HepG2 (cell line): Measurements from ENCODE around the gene HES2. TPM values are rescaled to one million over a fixed set of nuclear protein-coding genes. Genes with fewer than 3 reads are reported as not detected.
A peak's percentile ranks its signal among the peaks of the same experiment; 100 is the strongest.

Experiments
- ATAC-seq: fragments of 200-7000 bp; cut with Tn5 transposase; 3 replicates; pipeline ENCODE4 v1.9.1; 2020; ENCODE audit warnings: mild to moderate bottlenecking, moderate library complexity
- BruUV-seq: library from RNA; stranded (reverse); fragments of 400-500 nt; replicated peaks from 2 replicates; lab custom pipeline; 2021; lab: Mats Ljungman, UMichigan
- CTCF ChIA-PET: fragments of 300-600 bp; formaldehyde crosslinking; extraction: SDS; loops from one replicate; lab custom pipeline; 2021; ENCODE audit warnings: low total read pairs, inconsistent platforms, low intra/inter-chr PET ratio; lab: Yijun Ruan, JAX
- POLR2A ChIA-PET: fragments of 350-600 bp; sonication (Branson Sonifier 250); formaldehyde crosslinking; loops from one replicate; lab custom pipeline; 2020; ENCODE audit warnings: antibody characterized with exemption, inconsistent platforms; lab: Yijun Ruan, JAX
- DNase-seq: peaks from one replicate; pipeline ENCODE4 v3.0.0-alpha.2; 2015; ENCODE audit warnings: low spot score
- FAIRE-seq: peaks from 3 replicates; lab custom pipeline; 2011; peaks lifted over from hg19 to GRCh38; lab: Jason Lieb, UNC
- H2AFZ ChIP-seq: one replicate; pipeline ENCODE4 v1.6.1; 2011; ENCODE audit warnings: low read length, inconsistent platforms
- H3K27ac ChIP-seq: fragments of 300-600 bp; 3 replicates; pipeline ENCODE4 v1.8.0; 2011; ENCODE audit warnings: mixed run types, mild to moderate bottlenecking, mixed read lengths, low read length, inconsistent platforms; ENCODE audit not compliant: insufficient read depth; ENCODE audit errors: extremely low read length
- H3K27me3 ChIP-seq, 2 experiments: fragments of 200-600 bp in 1 of 2; 2 replicates in 1 of 2; 3 replicates in 1 of 2; pipeline versions ENCODE4 v1.6.0 to v1.8.0; 2011; ENCODE audit warnings: low read length in 2 of 2, mild to moderate bottlenecking in 2 of 2, moderate library complexity in 2 of 2, inconsistent platforms in 1 of 2; ENCODE audit not compliant: insufficient read depth in 2 of 2, control insufficient read depth in 1 of 2
- H3K36me3 ChIP-seq, 2 experiments: fragments of 200-600 bp in 1 of 2; replicated peaks in 1 of 2; 2 replicates in 1 of 2; 3 replicates in 1 of 2; pipeline versions ENCODE4 v1.5.1 to v1.8.0; 2011; ENCODE audit warnings: low read length in 2 of 2, inconsistent platforms in 1 of 2; ENCODE audit not compliant: insufficient read depth in 2 of 2, control insufficient read depth in 1 of 2
- H3K4me1 ChIP-seq: 2 replicates; pipeline ENCODE4 v1.5.1; 2012; ENCODE audit warnings: low read length, inconsistent platforms; ENCODE audit not compliant: insufficient read depth
- H3K4me2 ChIP-seq: 2 replicates; pipeline ENCODE4 v1.6.0; 2011; ENCODE audit warnings: low read depth, low read length, inconsistent platforms
- H3K4me3 ChIP-seq, 3 experiments: fragments of 200-600 bp in 1 of 3; sonication (generic), shearing (Covaris generic) in 1 of 3; replicated peaks in 1 of 3; 2 replicates each; pipeline ENCODE4 v1.5.1; 2011 to 2016; ENCODE audit warnings: low read length in 3 of 3, inconsistent platforms in 2 of 3, low read depth in 2 of 3, mild to moderate bottlenecking in 2 of 3, control low read depth in 1 of 3, mixed read lengths in 1 of 3; ENCODE audit not compliant: insufficient read depth in 1 of 3
- H3K79me2 ChIP-seq: one replicate; pipeline ENCODE4 v1.6.1; 2011; ENCODE audit warnings: low read length, inconsistent platforms; ENCODE audit not compliant: insufficient read depth
- H3K9ac ChIP-seq: 2 replicates; pipeline ENCODE4 v1.6.0; 2011; ENCODE audit warnings: mild to moderate bottlenecking, low read depth, low read length, inconsistent platforms; ENCODE audit not compliant: insufficient read depth
- H3K9me3 ChIP-seq: 2 replicates; pipeline ENCODE4 v1.5.1; 2012; ENCODE audit warnings: mild to moderate bottlenecking, low read length
- H4K20me1 ChIP-seq: 2 replicates; pipeline ENCODE4 v1.6.0; 2011; ENCODE audit warnings: inconsistent platforms, mild to moderate bottlenecking, low read length, moderate library complexity; ENCODE audit not compliant: insufficient read depth
- ARID2 ChIP-seq: sonication (generic); formaldehyde crosslinking; IDR thresholded peaks from 2 replicates; pipeline ENCODE4 v1.8.1; 2022; ENCODE audit warnings: mild to moderate bottlenecking, missing genetic modification reagents, borderline replicate concordance
- ETV5 ChIP-seq: IDR thresholded peaks from 2 replicates; pipeline ENCODE4 v1.6.1; 2018; ENCODE audit warnings: missing biosample characterization, missing genetic modification reagents, inconsistent platforms, borderline replicate concordance
- FOSL2 ChIP-seq: sonication (generic); formaldehyde crosslinking; IDR thresholded peaks from 2 replicates; pipeline ENCODE4 v1.4.0; 2020; ENCODE audit warnings: missing genetic modification reagents
- IRX3 ChIP-seq: sonication (generic); formaldehyde crosslinking; IDR thresholded peaks from 2 replicates; pipeline ENCODE4 v1.8.1; 2023; ENCODE audit warnings: mild to moderate bottlenecking, low read depth, missing genetic modification reagents, borderline replicate concordance
- KDM4B ChIP-seq: sonication (generic); formaldehyde crosslinking; IDR thresholded peaks from 2 replicates; pipeline ENCODE4 v1.4.0; 2020; ENCODE audit warnings: missing genetic modification reagents
- MXI1 ChIP-seq: IDR thresholded peaks from 3 replicates; pipeline ENCODE4 v1.6.1; 2012; ENCODE audit warnings: low read depth, low read length, inconsistent platforms, borderline replicate concordance
- NBN ChIP-seq: fragments of 450-650 bp; conservative IDR thresholded peaks from 2 replicates; pipeline ENCODE4 v1.6.1; 2017
- NFE2 ChIP-seq: sonication (generic); formaldehyde crosslinking; IDR thresholded peaks from 2 replicates; pipeline ENCODE4 v1.4.0; 2020; ENCODE audit warnings: missing genetic modification reagents
- NFIB ChIP-seq: sonication (generic); formaldehyde crosslinking; IDR thresholded peaks from 2 replicates; pipeline ENCODE4 v1.9.0; 2021; ENCODE audit warnings: missing genetic modification reagents, mild to moderate bottlenecking, borderline replicate concordance
- ZNF747 ChIP-seq: sonication (generic); formaldehyde crosslinking; IDR thresholded peaks from 2 replicates; pipeline ENCODE4 v1.8.1; 2023; ENCODE audit warnings: missing genetic modification reagents, mild to moderate bottlenecking, borderline replicate concordance
- ZNF784 ChIP-seq: sonication (generic); formaldehyde crosslinking; IDR thresholded peaks from 2 replicates; pipeline ENCODE4 v1.5.1; 2020; ENCODE audit warnings: missing genetic modification reagents, mild to moderate bottlenecking, borderline replicate concordance
- WGBS: methylation state at CpG from one replicate; pipeline ENCODE4 v1.1.6; 2017; ENCODE audit warnings: low lambda C conversion rate; 5-methylcytosine and 5-hydroxymethylcytosine counted together
- in situ Hi-C: cut with HindIII; loops from 2 replicates; pipeline ENCODE4 v1.10.0; 2017; ENCODE audit warnings: low pct_unique_long_range_greater_than_20kb; ENCODE audit not compliant: extremely low pct_ligation_motif_present
- intact Hi-C: fragments of 100-400 bp; cut with micrococcal nuclease; formaldehyde crosslinking; loops from one replicate; pipeline ENCODE4 v1.10.0; 2022; ENCODE audit not compliant: unreplicated experiment
- polyA plus RNA-seq, 8 experiments: library from polyadenylated mRNA; depleted of rRNA in 3 of 8; stranded (reverse) in 7 of 8; unstranded in 1 of 8; fragments of >200 nt; fragmentation: Illumina TruSeq in 4 of 8; extraction: Trizol in 4 of 8; gene quantifications; 2 replicates each; pipeline versions ENCODE4 v1.2.1 to v1.2.3, GENCODE V29; 2011 to 2016; ENCODE audit warnings: low read depth in 4 of 8, missing spikeins in 1 of 8, mixed read lengths in 1 of 8; ENCODE audit not compliant: insufficient read depth in 1 of 8
- total RNA-seq, 5 experiments: library from RNA; depleted of rRNA; stranded (reverse); fragments of >200 nt; fragmentation: Illumina TruSeq; extraction: Trizol; gene quantifications; 2 replicates each; pipeline ENCODE4 v1.2.3, GENCODE V29; 2016; ENCODE audit warnings: low read depth in 1 of 5
- TF ChIP-seq, protein P1 (sequence below), 2 experiments: IDR thresholded peaks; 2 replicates each; pipeline ENCODE4 v1.6.1; 2011 to 2012; ENCODE audit warnings: low read length in 2 of 2, borderline replicate concordance in 1 of 2, low read depth in 1 of 2, mild to moderate bottlenecking in 1 of 2, moderate library complexity in 1 of 2
- TF ChIP-seq, protein P2 (sequence below): sonication (generic); formaldehyde crosslinking; IDR thresholded peaks from 2 replicates; pipeline ENCODE4 v1.4.0; 2020; ENCODE audit warnings: mild to moderate bottlenecking, missing genetic modification reagents

The HES2 gene
- total and polyA plus RNA-seq, 2 of the 13 experiments (the other 11 are each of a cell fraction or from before 2014, with no cell fraction given) = 0.11 to 0.17 TPM

DNA sequence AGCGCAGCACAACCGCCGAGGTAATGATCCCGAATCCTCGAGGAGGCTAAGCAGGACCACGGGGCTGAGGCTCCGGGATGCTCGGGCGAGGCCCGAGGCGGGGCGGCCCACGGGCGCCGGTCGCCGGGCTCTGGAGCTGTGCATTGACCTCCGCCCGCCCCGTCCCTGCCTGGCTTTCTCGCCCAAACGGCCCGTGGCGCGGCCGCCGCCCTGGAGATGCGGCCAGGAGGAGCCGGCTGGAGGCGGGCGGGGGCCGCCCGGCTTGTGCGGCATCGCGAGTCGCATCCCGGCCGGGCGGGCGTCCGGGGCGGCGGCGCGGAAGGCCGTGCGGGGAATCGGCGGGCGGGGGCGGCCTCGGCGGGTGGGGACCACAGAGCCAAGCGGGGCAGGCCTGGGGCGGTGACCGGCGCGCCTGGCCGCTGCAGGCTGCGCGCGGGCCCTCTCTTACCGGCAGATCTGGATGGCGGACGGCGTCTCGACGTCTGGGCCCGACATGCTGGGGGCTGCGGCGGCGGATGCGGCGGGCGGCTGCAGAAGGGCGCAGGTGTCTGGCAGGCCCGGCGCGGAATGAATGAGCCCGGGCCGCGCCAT lies 26.8 kb downstream of the HES2 start (continued):
- no peak for TF ChIP-seq ARID2 (CRISPR knock-in tag)

DNA sequence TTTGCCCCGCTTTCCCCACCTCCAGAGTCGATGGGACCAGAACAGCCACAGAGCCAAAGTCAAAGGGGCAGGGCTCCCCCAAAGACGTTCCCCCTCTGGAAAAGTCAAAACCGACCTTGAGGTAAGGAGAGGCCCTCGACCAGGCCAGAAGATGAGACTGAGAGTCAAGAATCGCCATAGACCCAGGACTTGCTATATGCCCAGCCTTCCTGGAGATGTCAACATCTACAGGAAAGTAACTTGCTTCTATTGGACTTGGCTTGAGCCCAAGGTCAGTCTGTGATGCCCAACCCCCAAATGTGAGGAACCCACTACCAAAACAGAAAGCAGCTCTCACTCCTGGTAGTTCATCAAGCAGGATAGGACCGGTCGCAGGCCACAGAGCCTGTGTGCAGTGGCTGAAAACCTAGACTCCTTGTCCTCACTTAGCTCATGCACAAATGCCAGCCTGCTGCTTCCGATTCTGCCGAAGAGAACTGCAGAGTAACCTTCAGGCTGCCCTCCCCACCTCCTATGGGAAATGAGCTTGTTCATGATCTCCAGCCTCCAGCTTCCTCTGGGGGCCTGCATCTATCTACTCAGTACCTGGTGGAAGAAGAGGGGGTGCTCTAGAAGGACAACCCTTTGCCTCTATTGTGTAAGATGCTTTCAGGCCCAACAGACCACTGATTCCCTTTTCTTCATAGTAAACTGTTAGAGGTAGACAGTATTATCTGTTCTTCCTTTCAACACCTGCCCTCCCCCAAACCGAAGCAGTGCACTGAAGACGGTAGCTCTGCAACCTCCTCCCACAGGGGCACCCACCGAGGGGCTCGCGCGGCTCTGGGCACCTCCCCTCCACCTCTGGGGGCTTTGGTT lies 27.5 kb downstream of the HES2 start:
- POLR2A ChIA-PET = interaction anchor here (0.9 to 3.8 kb wide), 7 partner anchors 10 to 186 kb away, joined by 3 to 24 read pairs (median 5); partner anchors contain the start of gene RNF207
- CTCF ChIA-PET = no interaction called here
- no peak for TF ChIP-seq FOSL2
- no peak for TF ChIP-seq MXI1
- no peak for TF ChIP-seq ZNF747
- TF ChIP-seq NBN = no peak
- TF ChIP-seq IRX3 (CRISPR knock-in tag) = no peak
- no peak for TF ChIP-seq NFIB (CRISPR knock-in tag)
- TF ChIP-seq ETV5 (CRISPR knock-in tag) = peak; percentile 26; the same call in 1 of the 2 replicates
- TF ChIP-seq, protein P1, sequence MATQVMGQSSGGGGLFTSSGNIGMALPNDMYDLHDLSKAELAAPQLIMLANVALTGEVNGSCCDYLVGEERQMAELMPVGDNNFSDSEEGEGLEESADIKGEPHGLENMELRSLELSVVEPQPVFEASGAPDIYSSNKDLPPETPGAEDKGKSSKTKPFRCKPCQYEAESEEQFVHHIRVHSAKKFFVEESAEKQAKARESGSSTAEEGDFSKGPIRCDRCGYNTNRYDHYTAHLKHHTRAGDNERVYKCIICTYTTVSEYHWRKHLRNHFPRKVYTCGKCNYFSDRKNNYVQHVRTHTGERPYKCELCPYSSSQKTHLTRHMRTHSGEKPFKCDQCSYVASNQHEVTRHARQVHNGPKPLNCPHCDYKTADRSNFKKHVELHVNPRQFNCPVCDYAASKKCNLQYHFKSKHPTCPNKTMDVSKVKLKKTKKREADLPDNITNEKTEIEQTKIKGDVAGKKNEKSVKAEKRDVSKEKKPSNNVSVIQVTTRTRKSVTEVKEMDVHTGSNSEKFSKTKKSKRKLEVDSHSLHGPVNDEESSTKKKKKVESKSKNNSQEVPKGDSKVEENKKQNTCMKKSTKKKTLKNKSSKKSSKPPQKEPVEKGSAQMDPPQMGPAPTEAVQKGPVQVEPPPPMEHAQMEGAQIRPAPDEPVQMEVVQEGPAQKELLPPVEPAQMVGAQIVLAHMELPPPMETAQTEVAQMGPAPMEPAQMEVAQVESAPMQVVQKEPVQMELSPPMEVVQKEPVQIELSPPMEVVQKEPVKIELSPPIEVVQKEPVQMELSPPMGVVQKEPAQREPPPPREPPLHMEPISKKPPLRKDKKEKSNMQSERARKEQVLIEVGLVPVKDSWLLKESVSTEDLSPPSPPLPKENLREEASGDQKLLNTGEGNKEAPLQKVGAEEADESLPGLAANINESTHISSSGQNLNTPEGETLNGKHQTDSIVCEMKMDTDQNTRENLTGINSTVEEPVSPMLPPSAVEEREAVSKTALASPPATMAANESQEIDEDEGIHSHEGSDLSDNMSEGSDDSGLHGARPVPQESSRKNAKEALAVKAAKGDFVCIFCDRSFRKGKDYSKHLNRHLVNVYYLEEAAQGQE (IDR thresholded peaks at IDR 0.05; ENCODE audit: borderline replicate concordance in 1 of 2, low read depth in 1 of 2, low read length in 2 of 2) = no peak
- TF ChIP-seq NFE2 = no peak
- TF ChIP-seq KDM4B = no peak
- no peak for TF ChIP-seq ZNF784 (CRISPR knock-in tag)
- TF ChIP-seq, protein P2, sequence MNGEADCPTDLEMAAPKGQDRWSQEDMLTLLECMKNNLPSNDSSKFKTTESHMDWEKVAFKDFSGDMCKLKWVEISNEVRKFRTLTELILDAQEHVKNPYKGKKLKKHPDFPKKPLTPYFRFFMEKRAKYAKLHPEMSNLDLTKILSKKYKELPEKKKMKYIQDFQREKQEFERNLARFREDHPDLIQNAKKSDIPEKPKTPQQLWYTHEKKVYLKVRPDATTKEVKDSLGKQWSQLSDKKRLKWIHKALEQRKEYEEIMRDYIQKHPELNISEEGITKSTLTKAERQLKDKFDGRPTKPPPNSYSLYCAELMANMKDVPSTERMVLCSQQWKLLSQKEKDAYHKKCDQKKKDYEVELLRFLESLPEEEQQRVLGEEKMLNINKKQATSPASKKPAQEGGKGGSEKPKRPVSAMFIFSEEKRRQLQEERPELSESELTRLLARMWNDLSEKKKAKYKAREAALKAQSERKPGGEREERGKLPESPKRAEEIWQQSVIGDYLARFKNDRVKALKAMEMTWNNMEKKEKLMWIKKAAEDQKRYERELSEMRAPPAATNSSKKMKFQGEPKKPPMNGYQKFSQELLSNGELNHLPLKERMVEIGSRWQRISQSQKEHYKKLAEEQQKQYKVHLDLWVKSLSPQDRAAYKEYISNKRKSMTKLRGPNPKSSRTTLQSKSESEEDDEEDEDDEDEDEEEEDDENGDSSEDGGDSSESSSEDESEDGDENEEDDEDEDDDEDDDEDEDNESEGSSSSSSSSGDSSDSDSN (CRISPR knock-in tag) = 0 out of 2 replicates have a peak, but pooled peaks have one; percentile 7

More for the DNA sequence above, 27.5 kb downstream of the HES2 start:
- FAIRE-seq = peak; percentile 70
- no peak overlapping the region for H2AFZ ChIP-seq
- no peaks in the 10 kb centered on the region for H3K36me3 ChIP-seq
- no peaks in the 10 kb centered on the region for H3K9me3 ChIP-seq
- H4K20me1 ChIP-seq = peaks cover 4% of the 10 kb centered on the region; the same call in 1 of the 2 replicates
- BruUV-seq = TSS peak; percentile 56
- peak; percentile 58 for DNase-seq
- peak; percentile 12 for ATAC-seq
- peaks cover 17% of the 10 kb centered on the region for H3K79me2 ChIP-seq
- peak overlapping the region; percentile 65 to 76 (median 66) for H3K4me3 ChIP-seq
- H3K27me3 ChIP-seq = no peaks in the 10 kb centered on the region
- in situ Hi-C loops = no loop called here
- 10% methylated on average over 16 of the region's 16 CpGs for WGBS
- intact Hi-C loops = loop anchor here (5.0 kb wide), 2 partner anchors 35 to 145 kb away; no protein-coding TSS in a partner anchor
- peak overlapping the region; percentile 90 for H3K4me2 ChIP-seq
- H3K4me1 ChIP-seq = peaks cover 36% of the 10 kb centered on the region
- H3K27ac ChIP-seq = peak overlapping the region; percentile 16
- H3K9ac ChIP-seq = peak overlapping the region; percentile 88
